SK-N-SH (cell line): ENCODE measurements around the gene PRF1. TPM values are rescaled to one million over a fixed set of nuclear protein-coding genes. Genes with fewer than 3 reads are reported as not detected.

Experiments
- CTCF ChIA-PET: fragments of 300-600, 350-600 bp; formaldehyde crosslinking; extraction: SDS; loops from one replicate; lab custom pipeline; 2021; lab: Yijun Ruan, JAX
- POLR2A ChIA-PET: fragments of 350-600 bp; sonication (Branson Sonifier 250); formaldehyde crosslinking; extraction: SDS; loops from one replicate; lab custom pipeline; 2020; ENCODE audit warnings: antibody characterized with exemption, inconsistent platforms; lab: Yijun Ruan, JAX
- DNase-seq: peaks from one replicate; pipeline ENCODE4 v3.0.0; 2012
- H2AFZ ChIP-seq: fragments of 200-600 bp; sonication (generic); 2 replicates; pipeline ENCODE4 v1.8.1; 2016; ENCODE audit warnings: antibody characterized with exemption, mild to moderate bottlenecking, low read depth
- H3F3A ChIP-seq: fragments of 200-600 bp; sonication (generic); replicated peaks from 2 replicates; pipeline ENCODE3; 2016; ENCODE audit warnings: antibody characterized with exemption, mild to moderate bottlenecking; ENCODE audit not compliant: insufficient read depth
- H3K27ac ChIP-seq, 2 experiments: fragments of 200-500 bp in 1 of 2; fragments of 200-600 bp in 1 of 2; sonication (Bioruptor generic) in 1 of 2; sonication (generic), shearing (Covaris generic) in 1 of 2; 2 replicates each; pipeline versions ENCODE4 v1.5.1 to v1.6.1; 2014 to 2016; ENCODE audit warnings: low read depth in 2 of 2, inconsistent platforms in 1 of 2, low read length in 1 of 2, mild to moderate bottlenecking in 1 of 2, mixed read lengths in 1 of 2
- H3K27me3 ChIP-seq: fragments of 200-600 bp; sonication (generic), shearing (Covaris generic); 2 replicates; pipeline ENCODE4 v1.6.1; 2016; ENCODE audit warnings: mixed run types; ENCODE audit not compliant: insufficient read depth
- H3K36me3 ChIP-seq, 2 experiments: fragments of 200-500 bp in 1 of 2; fragments of 200-600 bp in 1 of 2; sonication (Bioruptor generic) in 1 of 2; sonication (generic) in 1 of 2; replicated peaks in 1 of 2; 2 replicates each; pipeline versions ENCODE3 to v1.5.1; 2014 to 2016; ENCODE audit warnings: low read length in 1 of 2, mild to moderate bottlenecking in 1 of 2; ENCODE audit not compliant: insufficient read depth in 2 of 2, control insufficient read depth in 1 of 2
- H3K4me1 ChIP-seq, 2 experiments: fragments of 200-500 bp in 1 of 2; fragments of 200-600 bp in 1 of 2; sonication (Bioruptor generic) in 1 of 2; sonication (generic), shearing (Covaris generic) in 1 of 2; 2 replicates each; pipeline versions ENCODE4 v1.5.1 to v1.6.1; 2014 to 2016; ENCODE audit warnings: low read depth in 1 of 2, low read length in 1 of 2, mixed run types in 1 of 2; ENCODE audit not compliant: insufficient read depth in 2 of 2, control insufficient read depth in 1 of 2
- H3K4me2 ChIP-seq: fragments of 200-600 bp; sonication (generic), shearing (Covaris generic); 2 replicates; pipeline ENCODE4 v1.6.1; 2017; ENCODE audit warnings: mixed run types
- H3K4me3 ChIP-seq, 2 experiments: fragments of 200-500 bp in 1 of 2; fragments of 200-600 bp in 1 of 2; sonication (Bioruptor generic) in 1 of 2; sonication (generic), shearing (Covaris generic) in 1 of 2; 2 replicates each; pipeline versions ENCODE4 v1.5.1 to v1.8.1; 2014 to 2016; ENCODE audit warnings: low read depth in 2 of 2, inconsistent platforms in 1 of 2, low read length in 1 of 2, mild to moderate bottlenecking in 1 of 2, mixed read lengths in 1 of 2, moderate library complexity in 1 of 2
- H3K79me2 ChIP-seq: fragments of 200-600 bp; sonication (generic); 2 replicates; pipeline ENCODE4 v1.8.1; 2017; ENCODE audit warnings: mild to moderate bottlenecking; ENCODE audit not compliant: insufficient read depth
- H3K9ac ChIP-seq: fragments of 200-600 bp; sonication (generic); 2 replicates; pipeline ENCODE4 v1.6.1; 2017; ENCODE audit warnings: mixed run types
- H3K9me2 ChIP-seq: fragments of 200-600 bp; sonication (generic); 2 replicates; pipeline ENCODE4 v1.6.1; 2017; ENCODE audit warnings: mixed run types
- H3K9me3 ChIP-seq: fragments of 200-600 bp; sonication (generic); 2 replicates; pipeline ENCODE4 v1.6.1; 2017; ENCODE audit warnings: mixed run types, mild to moderate bottlenecking, moderate library complexity
- H4K20me1 ChIP-seq: fragments of 200-600 bp; sonication (generic); 2 replicates; pipeline ENCODE4 v1.6.1; 2017; ENCODE audit warnings: mild to moderate bottlenecking, mixed run types; ENCODE audit not compliant: insufficient read depth
- CHD2 ChIP-seq: fragments of 150-350 bp; IDR thresholded peaks from 2 replicates; pipeline ENCODE4 v1.6.1; 2018; ENCODE audit warnings: low read length; ENCODE audit not compliant: partially characterized antibody
- ELF1 ChIP-seq: IDR thresholded peaks from 2 replicates; pipeline ENCODE4 v1.4.0; 2012
- EP300 ChIP-seq, 2 experiments: IDR thresholded peaks; 2 replicates each; pipeline versions ENCODE4 v1.4.0 to v1.6.1; 2012; ENCODE audit warnings: borderline replicate concordance in 1 of 2, low read depth in 1 of 2, low read length in 1 of 2
- FOSL2 ChIP-seq: IDR thresholded peaks from 2 replicates; pipeline ENCODE4 v1.4.0; 2012; ENCODE audit warnings: low read depth, mild to moderate bottlenecking, moderate library complexity, borderline replicate concordance
- FOXJ3 ChIP-seq: sonication (generic); formaldehyde crosslinking; IDR thresholded peaks from 2 replicates; pipeline ENCODE4 v1.5.1; 2020; ENCODE audit warnings: mild to moderate bottlenecking, missing genetic modification reagents
- GABPA ChIP-seq: IDR thresholded peaks from 2 replicates; pipeline ENCODE4 v1.4.0; 2012; ENCODE audit warnings: low read depth, mild to moderate bottlenecking
- GATA2 ChIP-seq: sonication (generic); formaldehyde crosslinking; IDR thresholded peaks from 2 replicates; pipeline ENCODE4 v1.5.0; 2020; ENCODE audit warnings: mild to moderate bottlenecking, missing genetic modification reagents
- JUND ChIP-seq: IDR thresholded peaks from 2 replicates; pipeline ENCODE4 v1.4.0; 2012
- MXI1 ChIP-seq: IDR thresholded peaks from 2 replicates; pipeline ENCODE4 v1.6.1; 2012; ENCODE audit warnings: mild to moderate bottlenecking, low read depth, low read length, improper control_type of control experiment
- RCOR1 ChIP-seq: fragments of 150-350 bp; IDR thresholded peaks from 2 replicates; pipeline ENCODE4 v1.6.1; 2017; ENCODE audit warnings: antibody characterized with exemption, low read length
- SMC3 ChIP-seq: IDR thresholded peaks from 2 replicates; pipeline ENCODE4 v1.6.1; 2012; ENCODE audit warnings: low read depth, low read length, improper control_type of control experiment
- TAF1 ChIP-seq: IDR thresholded peaks from 2 replicates; pipeline ENCODE4 v1.6.1; 2012; ENCODE audit warnings: low read depth, mild to moderate bottlenecking, low read length, moderate library complexity, borderline replicate concordance
- TCF12 ChIP-seq: IDR thresholded peaks from 2 replicates; pipeline ENCODE4 v1.4.0; 2012
- TEAD4 ChIP-seq: IDR thresholded peaks from 2 replicates; pipeline ENCODE4 v1.4.0; 2012; ENCODE audit warnings: mild to moderate bottlenecking, borderline replicate concordance; ENCODE audit not compliant: insufficient read depth
- YY1 ChIP-seq: IDR thresholded peaks from 2 replicates; pipeline ENCODE4 v1.4.0; 2012; ENCODE audit warnings: low read depth, mild to moderate bottlenecking
- WGBS: methylation state at CpG from one replicate; pipeline ENCODE4 v1.1.6; 2017; ENCODE audit warnings: low lambda C conversion rate; 5-methylcytosine and 5-hydroxymethylcytosine counted together
- polyA plus RNA-seq, 3 experiments: library from polyadenylated mRNA; depleted of rRNA; stranded (reverse); fragments of >200 nt; gene quantifications; 2 replicates each; pipeline ENCODE4 v1.2.3, GENCODE V29; 2012
- TF ChIP-seq, protein P1 (sequence below): fragments of 200-600 bp; sonication (generic); IDR thresholded peaks from 2 replicates; pipeline ENCODE4 v1.6.1; 2017; ENCODE audit warnings: antibody characterized with exemption, mild to moderate bottlenecking, moderate library complexity
- TF ChIP-seq, protein P2 (sequence below): fragments of 150-350 bp; IDR thresholded peaks from 2 replicates; pipeline ENCODE4 v1.6.1; 2017; ENCODE audit warnings: antibody characterized with exemption, low read length, low read depth, borderline replicate concordance
- TF ChIP-seq, protein P3 (sequence below): IDR thresholded peaks from 2 replicates; pipeline ENCODE4 v1.4.0; 2012; ENCODE audit warnings: low read depth, borderline replicate concordance

PRF1 gene
- polyA plus RNA-seq, 1 of the 3 experiments (the other 2 are of a cell fraction): not detected

DNA sequence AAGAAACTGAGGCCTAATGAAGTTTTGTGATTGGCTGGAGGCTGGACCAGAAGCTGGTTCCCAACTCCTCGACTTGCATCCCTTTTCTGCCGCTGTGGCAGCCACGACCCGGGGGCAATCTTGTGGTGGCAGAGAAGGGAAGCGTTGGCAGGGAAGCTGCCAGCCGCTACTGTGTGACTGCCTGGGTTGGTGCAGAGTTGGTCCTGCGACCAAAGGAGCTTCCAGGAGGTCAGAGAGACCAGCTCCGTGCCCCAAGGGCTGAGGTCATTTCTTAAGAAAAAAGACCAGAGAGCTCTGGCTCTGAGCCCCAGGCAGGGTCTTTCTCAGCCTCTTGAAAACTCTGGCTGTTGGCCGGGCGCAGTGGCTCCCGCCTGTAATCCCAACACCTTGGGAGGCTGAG is 47.2 kb downstream of the PRF1 start:
- no peaks in the 10 kb centered on the region for H3F3A ChIP-seq
- CTCF ChIA-PET: interaction anchor here (8.4 kb wide), 1 partner anchor 205 kb away, joined by 118 read pairs; no protein-coding TSS in a partner anchor
- no peak overlapping the region for H2AFZ ChIP-seq
- H3K36me3 ChIP-seq: no peaks in the 10 kb centered on the region
- H3K27ac ChIP-seq: no peak overlapping the region
- H3K4me3 ChIP-seq: no peak overlapping the region
- no peak for TF ChIP-seq FOSL2
- TF ChIP-seq ELF1: no peak
- TF ChIP-seq YY1: no peak
- no peaks in the 10 kb centered on the region for H3K79me2 ChIP-seq
- no peak for DNase-seq
- 80% methylated on average over 9 of the region's 11 CpGs for WGBS
- no peaks in the 10 kb centered on the region for H3K9me3 ChIP-seq
- H3K9me2 ChIP-seq: no peaks in the 10 kb centered on the region
- H3K27me3 ChIP-seq: no peaks in the 10 kb centered on the region
- no peak overlapping the region for H3K9ac ChIP-seq
- peaks cover 5 to 20% of the 10 kb centered on the region in 2 experiments; a peak in 2 of 4 replicates for H3K4me1 ChIP-seq
- H3K4me2 ChIP-seq: no peak overlapping the region
- no peaks in the 10 kb centered on the region for H4K20me1 ChIP-seq
- POLR2A ChIA-PET: no interaction called here

DNA sequence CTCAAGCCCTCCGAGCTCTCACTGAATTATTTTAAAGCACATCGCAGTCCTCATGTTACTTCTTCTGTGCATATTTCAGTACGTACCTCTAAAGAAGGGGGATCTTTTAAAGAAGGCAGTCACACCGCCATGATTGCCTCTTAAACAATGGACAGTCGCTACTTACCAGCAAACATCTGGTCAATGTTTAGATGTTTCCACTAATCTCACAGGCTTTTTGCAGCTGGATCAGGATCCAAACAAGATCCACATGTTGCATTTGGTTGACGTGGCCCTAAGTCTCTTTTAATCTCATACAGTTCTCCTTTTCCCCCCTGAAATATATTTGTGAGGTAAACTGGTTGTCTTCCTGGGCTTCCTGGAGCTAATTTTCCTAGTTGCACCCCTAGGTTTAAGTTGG is 50.0 kb downstream of the PRF1 start:
- WGBS: 85% methylated on average over 6 of the region's 6 CpGs
- no peaks in the 10 kb centered on the region for H3K9me2 ChIP-seq
- no peak overlapping the region for H3K27ac ChIP-seq
- peaks cover 3 to 5% of the 10 kb centered on the region in 2 experiments; a peak in 2 of 4 replicates for H3K4me1 ChIP-seq
- H4K20me1 ChIP-seq: no peaks in the 10 kb centered on the region
- POLR2A ChIA-PET: interaction anchor here (1.1 kb wide), 1 partner anchor 10 kb away, joined by 3 read pairs; no protein-coding TSS in a partner anchor
- H3K9me3 ChIP-seq: no peaks in the 10 kb centered on the region
- TF ChIP-seq, protein P1, sequence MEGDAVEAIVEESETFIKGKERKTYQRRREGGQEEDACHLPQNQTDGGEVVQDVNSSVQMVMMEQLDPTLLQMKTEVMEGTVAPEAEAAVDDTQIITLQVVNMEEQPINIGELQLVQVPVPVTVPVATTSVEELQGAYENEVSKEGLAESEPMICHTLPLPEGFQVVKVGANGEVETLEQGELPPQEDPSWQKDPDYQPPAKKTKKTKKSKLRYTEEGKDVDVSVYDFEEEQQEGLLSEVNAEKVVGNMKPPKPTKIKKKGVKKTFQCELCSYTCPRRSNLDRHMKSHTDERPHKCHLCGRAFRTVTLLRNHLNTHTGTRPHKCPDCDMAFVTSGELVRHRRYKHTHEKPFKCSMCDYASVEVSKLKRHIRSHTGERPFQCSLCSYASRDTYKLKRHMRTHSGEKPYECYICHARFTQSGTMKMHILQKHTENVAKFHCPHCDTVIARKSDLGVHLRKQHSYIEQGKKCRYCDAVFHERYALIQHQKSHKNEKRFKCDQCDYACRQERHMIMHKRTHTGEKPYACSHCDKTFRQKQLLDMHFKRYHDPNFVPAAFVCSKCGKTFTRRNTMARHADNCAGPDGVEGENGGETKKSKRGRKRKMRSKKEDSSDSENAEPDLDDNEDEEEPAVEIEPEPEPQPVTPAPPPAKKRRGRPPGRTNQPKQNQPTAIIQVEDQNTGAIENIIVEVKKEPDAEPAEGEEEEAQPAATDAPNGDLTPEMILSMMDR: no peak
- no peak for TF ChIP-seq YY1
- TF ChIP-seq MXI1: no peak
- no peak for TF ChIP-seq ELF1
- no peak for TF ChIP-seq TEAD4
- TF ChIP-seq FOSL2: no peak
- TF ChIP-seq JUND: no peak
- TF ChIP-seq SMC3: no peak
- TF ChIP-seq CHD2: no peak
- TF ChIP-seq GATA2: no peak
- TF ChIP-seq TCF12: no peak
- TF ChIP-seq TAF1: no peak
- no peak for TF ChIP-seq GABPA
- TF ChIP-seq, protein P2, sequence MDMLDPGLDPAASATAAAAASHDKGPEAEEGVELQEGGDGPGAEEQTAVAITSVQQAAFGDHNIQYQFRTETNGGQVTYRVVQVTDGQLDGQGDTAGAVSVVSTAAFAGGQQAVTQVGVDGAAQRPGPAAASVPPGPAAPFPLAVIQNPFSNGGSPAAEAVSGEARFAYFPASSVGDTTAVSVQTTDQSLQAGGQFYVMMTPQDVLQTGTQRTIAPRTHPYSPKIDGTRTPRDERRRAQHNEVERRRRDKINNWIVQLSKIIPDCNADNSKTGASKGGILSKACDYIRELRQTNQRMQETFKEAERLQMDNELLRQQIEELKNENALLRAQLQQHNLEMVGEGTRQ: no peak
- TF ChIP-seq FOXJ3: no peak
- no peak for TF ChIP-seq EP300 (IDR thresholded peaks at IDR 0.05; ENCODE audit: borderline replicate concordance in 1 of 2, low read depth in 1 of 2, low read length in 1 of 2)
- TF ChIP-seq, protein P3, sequence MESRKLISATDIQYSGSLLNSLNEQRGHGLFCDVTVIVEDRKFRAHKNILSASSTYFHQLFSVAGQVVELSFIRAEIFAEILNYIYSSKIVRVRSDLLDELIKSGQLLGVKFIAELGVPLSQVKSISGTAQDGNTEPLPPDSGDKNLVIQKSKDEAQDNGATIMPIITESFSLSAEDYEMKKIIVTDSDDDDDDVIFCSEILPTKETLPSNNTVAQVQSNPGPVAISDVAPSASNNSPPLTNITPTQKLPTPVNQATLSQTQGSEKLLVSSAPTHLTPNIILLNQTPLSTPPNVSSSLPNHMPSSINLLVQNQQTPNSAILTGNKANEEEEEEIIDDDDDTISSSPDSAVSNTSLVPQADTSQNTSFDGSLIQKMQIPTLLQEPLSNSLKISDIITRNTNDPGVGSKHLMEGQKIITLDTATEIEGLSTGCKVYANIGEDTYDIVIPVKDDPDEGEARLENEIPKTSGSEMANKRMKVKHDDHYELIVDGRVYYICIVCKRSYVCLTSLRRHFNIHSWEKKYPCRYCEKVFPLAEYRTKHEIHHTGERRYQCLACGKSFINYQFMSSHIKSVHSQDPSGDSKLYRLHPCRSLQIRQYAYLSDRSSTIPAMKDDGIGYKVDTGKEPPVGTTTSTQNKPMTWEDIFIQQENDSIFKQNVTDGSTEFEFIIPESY: no peak
- TF ChIP-seq RCOR1: no peak
- H3K9ac ChIP-seq: no peak overlapping the region
- DNase-seq: no peak
- no peak overlapping the region for H3K4me2 ChIP-seq
- H2AFZ ChIP-seq: no peak overlapping the region
- no peaks in the 10 kb centered on the region for H3K27me3 ChIP-seq
- no peaks in the 10 kb centered on the region for H3F3A ChIP-seq
- no peaks in the 10 kb centered on the region for H3K36me3 ChIP-seq
- H3K4me3 ChIP-seq: no peak overlapping the region
- CTCF ChIA-PET: interaction anchor here (1.0 to 8.4 kb wide), 6 partner anchors 92 to 326 kb away, joined by 3 to 118 read pairs (median 4); no protein-coding TSS in a partner anchor
- H3K79me2 ChIP-seq: no peaks in the 10 kb centered on the region
